H1 (cell line): ENCODE results near the gene BSCL2. TPM values are rescaled to one million over a fixed set of nuclear protein-coding genes. Genes with fewer than 3 reads are reported as not detected.

ENCODE experiments used
- CTCF ChIA-PET: fragments of 300-600 bp; sonication (Branson Sonifier 250); formaldehyde crosslinking; loops from one replicate; lab custom pipeline; 2021; ENCODE audit not compliant: partially characterized antibody; lab: Charles Lee
- POLR2A ChIA-PET: fragments of 300-600 bp; sonication (Branson Sonifier 250); formaldehyde crosslinking; loops from one replicate; lab custom pipeline; 2021; ENCODE audit warnings: inconsistent platforms; ENCODE audit not compliant: partially characterized antibody; lab: Charles Lee
- DNase-seq, 2 experiments: peaks; one replicate each; pipeline versions ENCODE4 v3.0.0 to v3.0.0-alpha.2; 2010 to 2022; ENCODE audit warnings: low spot score in 2 of 2, low read depth in 1 of 2, mixed read lengths in 1 of 2
- FAIRE-seq: peaks from 2 replicates; lab custom pipeline; 2011; peaks lifted over from hg19 to GRCh38; lab: Jason Lieb, UNC
- H2AFZ ChIP-seq: 2 replicates; pipeline ENCODE4 v1.8.1; 2012; ENCODE audit warnings: low read length, inconsistent platforms
- H2AK5ac ChIP-seq: 2 replicates; pipeline ENCODE4 v1.6.1; 2013; ENCODE audit warnings: low read depth, low read length
- H2BK120ac ChIP-seq: replicated peaks from 2 replicates; pipeline ENCODE3; 2013; ENCODE audit warnings: low read depth, low read length, inconsistent platforms
- H2BK12ac ChIP-seq: 2 replicates; pipeline ENCODE4 v1.6.1; 2013; ENCODE audit warnings: low read depth, low read length
- H2BK15ac ChIP-seq: 2 replicates; pipeline ENCODE4 v1.6.1; 2013; ENCODE audit warnings: low read length
- H2BK20ac ChIP-seq: 2 replicates; pipeline ENCODE4 v1.6.1; 2013; ENCODE audit warnings: low read length
- H2BK5ac ChIP-seq: 2 replicates; pipeline ENCODE4 v1.6.1; 2013; ENCODE audit warnings: low read depth, low read length
- H3K14ac ChIP-seq: 2 replicates; pipeline ENCODE4 v1.6.1; 2013; ENCODE audit warnings: inconsistent platforms; ENCODE audit not compliant: insufficient read length
- H3K18ac ChIP-seq: 2 replicates; pipeline ENCODE4 v1.6.1; 2013; ENCODE audit warnings: low read length; ENCODE audit errors: extremely low read depth
- H3K23ac ChIP-seq: 2 replicates; pipeline ENCODE4 v1.6.1; 2013; ENCODE audit warnings: inconsistent platforms; ENCODE audit not compliant: insufficient read length
- H3K23me2 ChIP-seq: 2 replicates; pipeline ENCODE4 v1.6.1; 2013; ENCODE audit warnings: low read depth, low read length
- H3K27ac ChIP-seq: 2 replicates; pipeline ENCODE4 v1.6.1; 2011; ENCODE audit warnings: low read depth, low read length, inconsistent platforms
- H3K27me3 ChIP-seq, 4 experiments: replicated peaks in 1 of 4; 1 replicate in 1 of 4; 2 replicates in 3 of 4; pipeline versions ENCODE4 v1.6.1 to v1.8.1; 2011 to 2013; ENCODE audit warnings: low read length in 3 of 4, mild to moderate bottlenecking in 3 of 4, inconsistent platforms in 2 of 4, mixed read lengths in 2 of 4, moderate library complexity in 1 of 4; ENCODE audit not compliant: control insufficient read depth in 3 of 4, insufficient read depth in 3 of 4; ENCODE audit errors: extremely low read depth in 1 of 4
- H3K36me3 ChIP-seq, 4 experiments: 2 replicates each; pipeline versions ENCODE4 v1.6.1 to v1.8.1; 2011 to 2013; ENCODE audit warnings: mild to moderate bottlenecking in 4 of 4, low read length in 3 of 4, moderate library complexity in 2 of 4, control low read depth in 1 of 4, inconsistent platforms in 1 of 4; ENCODE audit not compliant: insufficient read depth in 4 of 4, control insufficient read depth in 2 of 4
- H3K4ac ChIP-seq: replicated peaks from 2 replicates; pipeline ENCODE3; 2013; ENCODE audit warnings: low read length, low read depth, mixed read lengths, inconsistent platforms; ENCODE audit not compliant: insufficient read length
- H3K4me1 ChIP-seq, 4 experiments: replicated peaks in 1 of 4; 1 replicate in 1 of 4; 2 replicates in 3 of 4; pipeline versions ENCODE4 v1.6.1 to v1.8.1; 2011 to 2013; ENCODE audit warnings: low read length in 3 of 4, inconsistent platforms in 2 of 4, mixed read lengths in 1 of 4; ENCODE audit not compliant: insufficient read depth in 4 of 4, control insufficient read depth in 3 of 4
- H3K4me2 ChIP-seq, 2 experiments: 2 replicates each; pipeline versions ENCODE4 v1.6.1 to v1.8.1; 2011 to 2013; ENCODE audit warnings: low read depth in 2 of 2, low read length in 2 of 2, control low read depth in 1 of 2, inconsistent platforms in 1 of 2, mild to moderate bottlenecking in 1 of 2; ENCODE audit not compliant: insufficient read depth in 1 of 2
- H3K4me3 ChIP-seq, 4 experiments: fragments of 200-600, 300-600 bp in 1 of 4; sonication (generic), shearing (Covaris generic), sonication (Bioruptor Twin) in 1 of 4; 2 replicates each; pipeline versions ENCODE4 v1.5.1 to v1.8.1; 2011 to 2016; ENCODE audit warnings: low read length in 4 of 4, low read depth in 3 of 4, control low read depth in 2 of 4, inconsistent platforms in 2 of 4, mild to moderate bottlenecking in 2 of 4, mixed read lengths in 1 of 4, moderate library complexity in 1 of 4; ENCODE audit not compliant: insufficient read depth in 2 of 4; ENCODE audit errors: extremely low read depth in 1 of 4
- H3K56ac ChIP-seq: replicated peaks from 2 replicates; pipeline ENCODE3; 2013; ENCODE audit warnings: low read depth, mild to moderate bottlenecking, mixed read lengths, low read length, inconsistent platforms; ENCODE audit not compliant: insufficient read length
- H3K79me1 ChIP-seq: 2 replicates; pipeline ENCODE4 v1.6.1; 2013; ENCODE audit warnings: low read depth, low read length, control low read depth
- H3K79me2 ChIP-seq, 2 experiments: 2 replicates each; pipeline versions ENCODE4 v1.6.1 to v1.8.1; 2012 to 2013; ENCODE audit warnings: low read length in 2 of 2, mild to moderate bottlenecking in 2 of 2, inconsistent platforms in 1 of 2; ENCODE audit not compliant: insufficient read depth in 2 of 2, control insufficient read depth in 1 of 2
- H3K9ac ChIP-seq, 4 experiments: replicated peaks in 1 of 4; 1 replicate in 1 of 4; 2 replicates in 3 of 4; pipeline versions ENCODE4 v1.6.1 to v1.8.1; 2011 to 2013; ENCODE audit warnings: low read depth in 3 of 4, low read length in 3 of 4, control low read depth in 2 of 4, mild to moderate bottlenecking in 2 of 4, moderate library complexity in 2 of 4, inconsistent platforms in 1 of 4; ENCODE audit errors: extremely low read depth in 1 of 4
- H3K9me3 ChIP-seq, 2 experiments: 2 replicates each; pipeline versions ENCODE4 v1.6.1 to v1.8.1; 2012 to 2013; ENCODE audit warnings: mild to moderate bottlenecking in 2 of 2, moderate library complexity in 2 of 2, control low read depth in 1 of 2, inconsistent platforms in 1 of 2, low read depth in 1 of 2, low read length in 1 of 2, mixed read lengths in 1 of 2; ENCODE audit not compliant: insufficient read depth in 2 of 2
- H4K20me1 ChIP-seq, 2 experiments: replicated peaks in 1 of 2; 2 replicates each; pipeline versions ENCODE3 to v1.8.1; 2011 to 2013; ENCODE audit warnings: inconsistent platforms in 2 of 2, low read length in 2 of 2, mild to moderate bottlenecking in 1 of 2; ENCODE audit not compliant: insufficient read depth in 2 of 2, control insufficient read depth in 1 of 2
- H4K5ac ChIP-seq: 2 replicates; pipeline ENCODE4 v1.6.1; 2013; ENCODE audit warnings: low read length, low read depth, mixed read lengths, inconsistent platforms; ENCODE audit not compliant: insufficient read length
- H4K8ac ChIP-seq: 2 replicates; pipeline ENCODE4 v1.8.0; 2013; ENCODE audit warnings: mild to moderate bottlenecking, moderate library complexity, low read length, inconsistent platforms; ENCODE audit not compliant: insufficient read depth; ENCODE audit errors: extremely low read depth
- H4K91ac ChIP-seq: replicated peaks from 2 replicates; pipeline ENCODE3; 2013; ENCODE audit warnings: low read length, mixed read lengths, inconsistent platforms; ENCODE audit not compliant: insufficient read length
- BCL11A ChIP-seq, 2 experiments: IDR thresholded peaks; one replicate each; pipeline ENCODE4 v1.6.1; 2011; ENCODE audit warnings: low read depth in 2 of 2, low read length in 2 of 2, mild to moderate bottlenecking in 2 of 2
- BRCA1 ChIP-seq: IDR thresholded peaks from 2 replicates; pipeline ENCODE4 v1.6.1; 2012; ENCODE audit warnings: low read depth, low read length, improper control_type of control experiment
- CBX8 ChIP-seq: fragments of 300-800, 300-1000 bp; sonication (generic); IDR thresholded peaks from 2 replicates; pipeline ENCODE4 v1.7.1; 2016; ENCODE audit warnings: low read depth, low read length, borderline replicate concordance
- CHD2 ChIP-seq: IDR thresholded peaks from 2 replicates; pipeline ENCODE4 v1.6.1; 2012; ENCODE audit warnings: low read length, improper control_type of control experiment
- CREB1 ChIP-seq: IDR thresholded peaks from 2 replicates; pipeline ENCODE4 v1.6.1; 2012; ENCODE audit warnings: inconsistent platforms
- CTBP2 ChIP-seq: IDR thresholded peaks from 2 replicates; pipeline ENCODE4 v1.7.0; 2011; ENCODE audit warnings: borderline replicate concordance, mild to moderate bottlenecking, moderate library complexity, mixed read lengths, low read length; ENCODE audit not compliant: insufficient read depth, insufficient read length
- PHF8 ChIP-seq: fragments of 200-600 bp; sonication (generic); conservative IDR thresholded peaks from 2 replicates; pipeline ENCODE4 v1.7.1; 2012; ENCODE audit warnings: low read depth, mild to moderate bottlenecking, inconsistent platforms, low read length, moderate library complexity
- RAD21 ChIP-seq, 2 experiments: IDR thresholded peaks in 1 of 2; conservative IDR thresholded peaks in 1 of 2; 2 replicates each; pipeline ENCODE4 v1.6.1; 2011; ENCODE audit warnings: low read depth in 2 of 2, low read length in 2 of 2, improper control_type of control experiment in 1 of 2, inconsistent platforms in 1 of 2, mild to moderate bottlenecking in 1 of 2, moderate library complexity in 1 of 2
- RNF2 ChIP-seq: fragments of 200-900, 300-1000 bp; sonication (generic); IDR thresholded peaks from 2 replicates; pipeline ENCODE4 v1.7.1; 2016; ENCODE audit warnings: borderline replicate concordance, low read depth, mild to moderate bottlenecking, antibody characterized with exemption, low read length; ENCODE audit not compliant: poor library complexity, severe bottlenecking; ENCODE audit errors: missing control alignments
- RXRA ChIP-seq: IDR thresholded peaks from 2 replicates; pipeline ENCODE4 v1.6.1; 2011; ENCODE audit warnings: low read depth, mild to moderate bottlenecking, low read length, moderate library complexity; ENCODE audit not compliant: insufficient read depth
- SP2 ChIP-seq: IDR thresholded peaks from 2 replicates; pipeline ENCODE4 v1.6.1; 2012; ENCODE audit warnings: mild to moderate bottlenecking, low read length, inconsistent platforms
- TBP ChIP-seq: IDR thresholded peaks from 2 replicates; pipeline ENCODE4 v1.6.1; 2011; ENCODE audit warnings: low read depth, low read length, improper control_type of control experiment
- WGBS, 2 experiments: shearing (Covaris generic) in 1 of 2; methylation state at CpG; one replicate each; pipeline versions ENCODE4 v1.1.6 to v1.1.7; 2013 to 2015; ENCODE audit warnings: low lambda C conversion rate in 2 of 2, mixed read lengths in 2 of 2, inconsistent platforms in 1 of 2, low coverage in 1 of 2, missing lambda C conversion rate in 1 of 2; ENCODE audit not compliant: insufficient replicate concordance in 2 of 2, insufficient coverage in 1 of 2, insufficient read length in 1 of 2; ENCODE audit errors: extremely low coverage in 1 of 2, missing lambda C conversion rate in 1 of 2; 5-methylcytosine and 5-hydroxymethylcytosine counted together
- polyA plus RNA-seq, 7 experiments: library from polyadenylated mRNA; depleted of rRNA in 3 of 7; stranded (reverse) in 5 of 7; unstranded in 2 of 7; fragments of >200 nt in 5 of 7; fragments of 200-250 nt in 2 of 7; gene quantifications; 1 replicate in 5 of 7; 2 replicates in 1 of 7; 4 replicates in 1 of 7; pipeline versions ENCODE4 v1.2.1 to v1.2.3, GENCODE V29; 2011 to 2013; ENCODE audit warnings: missing spikeins in 2 of 7, mixed read lengths in 2 of 7
- total RNA-seq: library from RNA; stranded (reverse); fragmentation: NEBNext Ultra II Directional; extraction: Animal tissue kit (Norgen Biotek cat#: 25700); gene quantifications from 2 replicates; pipeline ENCODE4 v1.2.1, GENCODE V29; 2021

Gene BSCL2
- total and polyA plus RNA-seq, 2 of the 8 experiments (the other 6 are each of a cell fraction or from before 2014, with no cell fraction given): 59.5 to 264 TPM

GRCh38 chr11:62716816-62717215, 9.6 kb upstream of the BSCL2 start:
- Histone ChIP-seq H3K4me1 (peaks cover 0 to 13% (median 2%) of the 10 kb centered on the region in 4 experiments; a peak in 3 of 7 replicates), H3K9ac (no peak overlapping the region), H2BK120ac (no peak overlapping the region), H3K23me2 (no peaks in the 10 kb centered on the region), H3K27me3 (no peaks in the 10 kb centered on the region; a peak in 1 of 7 replicates), H2BK15ac (no peak overlapping the region), H2AFZ (no peak overlapping the region), H3K79me2 (peaks cover 0 to 19% of the 10 kb centered on the region in 2 experiments; a peak in 2 of 4 replicates), H3K23ac (no peak overlapping the region), H4K5ac (no peak overlapping the region), H2BK20ac (no peak overlapping the region), H3K4me2 (no peak overlapping the region), H4K8ac (no peak overlapping the region), H3K27ac (no peak overlapping the region), H3K18ac (no peak overlapping the region), H3K9me3 (no peaks in the 10 kb centered on the region), H2AK5ac (no peak overlapping the region), H3K79me1 (no peaks in the 10 kb centered on the region; the same call in 1 of the 2 replicates), H3K4me3 (no peak overlapping the region), H3K36me3 (peaks cover 41 to 97% (median 80%) of the 10 kb centered on the region in 4 experiments), H3K4ac (no peak overlapping the region), H4K20me1 (peaks cover 0 to 3% of the 10 kb centered on the region in 2 experiments), H2BK12ac (no peak overlapping the region), H3K56ac (no peak overlapping the region), H3K14ac (no peak overlapping the region), H4K91ac (no peak overlapping the region), H2BK5ac (no peak overlapping the region)
- FAIRE-seq (no peak), DNase-seq (no peak)
- WGBS, 2 experiments: 93% methylated on average over 11 of the region's 11 CpGs; no CpG with 5 or more reads in 1 of the 2 experiments
- CTCF ChIA-PET: interaction anchor here (0.6 kb wide), 1 partner anchor 496 kb away, joined by 4 read pairs; no protein-coding TSS in a partner anchor
- POLR2A ChIA-PET: interaction anchor here (1.0 to 61.4 kb wide), 10 partner anchors 9 to 143 kb away, joined by 3 to 2041 read pairs (median 5); partner anchors contain the start of genes BSCL2, C11orf98, CSKMT and EEF1G
- TF ChIP-seq RAD21 (IDR thresholded peaks at IDR 0.05 in 1 of 2, conservative IDR thresholded peaks at IDR 0.05 in 1 of 2; ENCODE audit: low read depth in 2 of 2, low read length in 2 of 2) (no peak), PHF8 (no peak), RNF2 (no peak), RXRA (no peak), CBX8 (no peak), CREB1 (no peak), CTBP2 (no peak), CHD2 (no peak), BRCA1 (no peak), TBP (no peak), BCL11A (IDR thresholded peaks at IDR 0.05; ENCODE audit: low read depth in 2 of 2, low read length in 2 of 2) (no peak), SP2 (no peak)
